ENCODE data around the gene SERPINI2. TPM values are rescaled to one million over a fixed set of nuclear protein-coding genes. Genes with fewer than 3 reads are reported as not detected.

Gene SERPINI2
- total RNA-seq, 3 donors from 2014 or later, result 1.6 TPM; not detected in 2

DNA sequence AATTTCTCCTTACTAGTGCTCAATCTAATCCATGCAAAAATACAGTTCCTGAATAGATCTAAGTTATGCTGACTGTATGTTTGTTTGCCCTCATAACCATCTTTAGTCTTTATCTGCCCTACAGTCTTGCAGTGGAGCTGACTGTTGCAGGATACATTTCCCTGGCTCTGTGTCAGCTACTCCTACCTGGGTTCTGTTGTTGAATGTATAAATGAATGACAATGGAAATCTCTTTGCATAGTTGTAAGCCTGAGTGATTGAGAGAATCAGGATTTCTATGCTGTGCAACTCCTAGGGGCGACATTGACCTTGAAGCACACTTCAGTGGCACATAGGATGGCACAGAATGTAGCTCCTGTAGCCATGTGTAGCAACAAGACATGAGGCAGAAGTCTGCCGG lies 77.8 kb downstream of the SERPINI2 start:
- H3K4me1 ChIP-seq, result no peaks in the 10 kb centered on the region
- no peaks in the 10 kb centered on the region for H3K9me3 ChIP-seq
- no peaks in the 10 kb centered on the region for H3K36me3 ChIP-seq
- H3K27me3 ChIP-seq, result no peaks in the 10 kb centered on the region
- H3K27ac ChIP-seq, result no peak overlapping the region
- no peak overlapping the region for H3K4me3 ChIP-seq
- no peak for DNase-seq (ENCODE audit: low spot score in 2 of 2)
- TF ChIP-seq POLR2A (IDR thresholded peaks at IDR 0.05), result no peak
- no peak for TF ChIP-seq POLR2AphosphoS5 (IDR thresholded peaks at IDR 0.05)
- TF ChIP-seq, protein P1, sequence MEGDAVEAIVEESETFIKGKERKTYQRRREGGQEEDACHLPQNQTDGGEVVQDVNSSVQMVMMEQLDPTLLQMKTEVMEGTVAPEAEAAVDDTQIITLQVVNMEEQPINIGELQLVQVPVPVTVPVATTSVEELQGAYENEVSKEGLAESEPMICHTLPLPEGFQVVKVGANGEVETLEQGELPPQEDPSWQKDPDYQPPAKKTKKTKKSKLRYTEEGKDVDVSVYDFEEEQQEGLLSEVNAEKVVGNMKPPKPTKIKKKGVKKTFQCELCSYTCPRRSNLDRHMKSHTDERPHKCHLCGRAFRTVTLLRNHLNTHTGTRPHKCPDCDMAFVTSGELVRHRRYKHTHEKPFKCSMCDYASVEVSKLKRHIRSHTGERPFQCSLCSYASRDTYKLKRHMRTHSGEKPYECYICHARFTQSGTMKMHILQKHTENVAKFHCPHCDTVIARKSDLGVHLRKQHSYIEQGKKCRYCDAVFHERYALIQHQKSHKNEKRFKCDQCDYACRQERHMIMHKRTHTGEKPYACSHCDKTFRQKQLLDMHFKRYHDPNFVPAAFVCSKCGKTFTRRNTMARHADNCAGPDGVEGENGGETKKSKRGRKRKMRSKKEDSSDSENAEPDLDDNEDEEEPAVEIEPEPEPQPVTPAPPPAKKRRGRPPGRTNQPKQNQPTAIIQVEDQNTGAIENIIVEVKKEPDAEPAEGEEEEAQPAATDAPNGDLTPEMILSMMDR (IDR thresholded peaks at IDR 0.05), result no peak
- intact Hi-C loops (cut with DNase I; ENCODE audit: low total_unique reads), result no loop called here

DNA sequence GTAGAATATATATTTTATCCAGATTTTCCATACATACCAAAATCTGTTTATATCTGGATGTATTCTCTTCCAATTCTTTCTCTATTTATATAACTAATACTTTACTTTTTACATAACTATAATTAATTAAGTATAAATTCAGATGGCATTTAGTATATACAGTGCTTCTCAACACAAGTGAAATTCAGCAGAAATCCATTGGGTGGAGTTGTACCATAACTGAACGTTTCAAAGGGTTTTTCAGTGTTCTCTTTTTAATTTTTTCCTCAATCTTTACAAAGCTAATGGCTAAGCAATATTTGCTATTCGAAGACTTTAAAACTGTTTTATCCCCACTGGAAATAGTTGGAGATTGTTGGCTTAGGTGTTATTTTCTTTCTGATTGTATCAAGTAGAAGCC lies 79.8 kb downstream of the SERPINI2 start:
- DNase-seq (ENCODE audit: low spot score in 2 of 2), result no peak
- intact Hi-C loops (cut with DNase I; ENCODE audit: low total_unique reads), result no loop called here
- H3K4me3 ChIP-seq, result no peak overlapping the region
- no peaks in the 10 kb centered on the region for H3K4me1 ChIP-seq
- no peak overlapping the region for H3K27ac ChIP-seq
- no peak for TF ChIP-seq POLR2A (IDR thresholded peaks at IDR 0.05)
- TF ChIP-seq, protein P1 (IDR thresholded peaks at IDR 0.05), result no peak
- no peak for TF ChIP-seq POLR2AphosphoS5 (IDR thresholded peaks at IDR 0.05)
- H3K36me3 ChIP-seq, result no peaks in the 10 kb centered on the region
- no peaks in the 10 kb centered on the region for H3K9me3 ChIP-seq
- no peaks in the 10 kb centered on the region for H3K27me3 ChIP-seq

Other genes starting within 250 kb of the SERPINI2 start
- gene ZBBX, start 93.7 kb downstream of the SERPINI2 start, total RNA-seq, result not detected
- gene WDR49, start 179.9 kb upstream of the SERPINI2 start, total RNA-seq, result 1 to 10 TPM in 1 of 3 donors, under 1 TPM in 2; 0.80 to 1.9 (median 0.98) TPM

Measured in breast epithelium (tissue), 4 donors.